Germinal center (tissue), 1 donor: Measurements from ENCODE around the gene TXNRD1.

Source experiments
- DNase-seq: peaks from one replicate; pipeline ENCODE4 v3.0.0; 2012; ENCODE audit warnings: mixed read lengths, low spot score

TXNRD1 gene

GRCh38 chr12:104351057-104351983 is 135.7 kb downstream of the TXNRD1 start:
- no peak for DNase-seq

DNA sequence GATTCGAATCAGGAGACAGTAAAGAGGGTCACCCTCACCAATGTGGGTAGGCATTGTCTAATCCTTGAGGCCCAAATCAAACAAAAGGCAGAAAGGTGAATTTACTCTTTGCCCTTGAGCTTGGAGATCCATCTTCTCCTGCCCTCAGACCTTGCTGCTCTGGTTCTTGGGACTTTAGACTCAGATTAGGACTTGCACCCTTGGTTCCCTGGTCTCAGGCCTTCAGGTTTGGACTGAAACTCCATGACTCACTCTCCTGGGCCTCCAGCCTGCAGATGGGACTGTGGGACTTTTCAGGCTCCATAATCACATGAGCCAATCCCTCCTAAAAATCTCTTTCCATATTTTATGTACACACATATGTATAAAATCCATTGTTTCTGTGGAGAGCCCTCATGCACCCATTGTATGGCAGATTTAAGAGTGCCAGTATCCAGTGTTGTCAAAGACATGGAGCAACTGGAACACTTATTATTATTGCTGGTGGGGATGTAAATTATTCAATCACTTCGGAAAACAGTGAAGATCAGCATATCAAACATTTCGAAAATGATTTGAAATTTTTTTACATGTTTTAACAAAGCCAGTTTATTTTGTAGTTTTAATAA is 136.6 kb downstream of the TXNRD1 start:
- DNase-seq: no peak

DNA sequence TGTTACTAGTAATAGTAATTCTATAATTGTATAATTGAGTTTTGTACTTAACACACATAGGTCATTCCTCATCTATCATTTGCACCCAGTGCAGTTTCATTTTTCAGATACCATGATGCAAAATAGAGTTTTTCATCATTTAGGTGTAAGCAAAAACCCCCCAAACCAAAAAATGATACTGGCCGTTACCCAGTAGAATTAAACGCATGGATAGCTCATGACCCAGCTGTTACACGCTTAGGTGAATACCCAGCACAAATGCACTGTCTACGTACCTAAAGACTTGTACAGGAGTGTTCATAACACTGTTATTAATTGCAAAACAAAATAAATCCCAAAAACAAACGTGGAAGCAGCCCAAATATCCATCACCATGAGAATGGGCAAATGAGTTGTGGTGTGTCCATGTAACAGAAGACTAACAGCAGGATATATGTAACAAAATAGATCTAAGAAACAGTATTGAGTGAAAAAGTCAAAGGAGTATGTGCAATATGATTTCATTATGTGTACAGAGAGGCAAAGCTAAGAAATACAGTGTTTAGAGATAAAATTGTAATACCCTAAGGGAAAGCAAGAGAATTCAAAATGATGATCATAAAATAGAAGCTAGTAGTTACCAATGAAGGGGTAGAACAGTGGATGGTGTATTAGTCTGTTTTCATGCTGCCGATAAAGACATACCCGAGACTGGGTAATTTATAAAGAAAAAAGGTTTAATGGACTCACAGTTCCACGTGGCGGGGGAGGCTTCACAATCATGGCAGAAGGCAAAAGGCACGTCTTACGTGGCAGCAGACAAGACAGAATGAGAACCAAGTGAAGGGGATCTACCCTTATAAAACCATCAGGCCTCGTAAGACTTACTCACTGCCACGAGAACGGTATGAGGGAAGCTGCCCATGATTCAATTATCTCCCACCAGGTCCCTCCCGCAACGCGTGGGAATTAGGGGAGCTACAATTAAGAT is 137.7 kb downstream of the TXNRD1 start:
- peak; percentile 51 for DNase-seq

DNA sequence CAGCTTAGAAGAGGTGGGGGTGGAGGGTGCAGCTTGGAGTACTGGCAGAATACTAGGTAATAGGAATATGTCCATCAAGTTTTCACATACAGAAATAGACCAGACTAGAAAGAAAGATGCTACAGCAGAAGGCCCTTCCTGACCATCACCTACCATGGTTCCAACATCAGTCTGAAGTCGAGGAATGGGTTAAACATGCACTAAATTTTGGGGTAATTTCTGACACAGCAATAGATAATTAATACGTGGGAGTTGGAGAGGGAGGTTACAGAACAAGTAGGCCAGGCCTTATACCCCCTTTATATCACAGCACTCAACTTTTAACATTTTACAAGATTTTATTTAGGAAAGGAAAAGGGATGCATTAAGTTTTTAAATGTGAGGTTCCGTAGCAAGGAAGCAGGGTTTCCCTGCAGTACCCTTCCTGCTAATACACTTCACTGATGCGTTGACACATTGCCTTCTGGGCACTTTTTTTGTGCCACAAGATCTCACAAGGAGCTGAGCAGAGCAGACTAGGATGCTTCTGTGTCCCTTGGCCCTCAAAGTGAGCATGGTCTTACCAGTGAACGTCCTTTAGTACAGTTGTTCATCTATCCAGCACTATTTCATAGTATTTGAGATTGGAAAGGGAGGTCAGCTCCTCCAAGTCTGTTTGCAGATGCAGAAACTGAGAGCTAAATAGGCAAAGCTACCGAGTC is 138.7 kb downstream of the TXNRD1 start:
- no peak for DNase-seq

- DNase-seq: no peak
These were observed 139.4 kb downstream of the TXNRD1 start for GRCh38 chr12:104354868-104355570.

- no peak for DNase-seq
These were observed 140.1 kb downstream of the TXNRD1 start for GRCh38 chr12:104355630-104356029.

DNA sequence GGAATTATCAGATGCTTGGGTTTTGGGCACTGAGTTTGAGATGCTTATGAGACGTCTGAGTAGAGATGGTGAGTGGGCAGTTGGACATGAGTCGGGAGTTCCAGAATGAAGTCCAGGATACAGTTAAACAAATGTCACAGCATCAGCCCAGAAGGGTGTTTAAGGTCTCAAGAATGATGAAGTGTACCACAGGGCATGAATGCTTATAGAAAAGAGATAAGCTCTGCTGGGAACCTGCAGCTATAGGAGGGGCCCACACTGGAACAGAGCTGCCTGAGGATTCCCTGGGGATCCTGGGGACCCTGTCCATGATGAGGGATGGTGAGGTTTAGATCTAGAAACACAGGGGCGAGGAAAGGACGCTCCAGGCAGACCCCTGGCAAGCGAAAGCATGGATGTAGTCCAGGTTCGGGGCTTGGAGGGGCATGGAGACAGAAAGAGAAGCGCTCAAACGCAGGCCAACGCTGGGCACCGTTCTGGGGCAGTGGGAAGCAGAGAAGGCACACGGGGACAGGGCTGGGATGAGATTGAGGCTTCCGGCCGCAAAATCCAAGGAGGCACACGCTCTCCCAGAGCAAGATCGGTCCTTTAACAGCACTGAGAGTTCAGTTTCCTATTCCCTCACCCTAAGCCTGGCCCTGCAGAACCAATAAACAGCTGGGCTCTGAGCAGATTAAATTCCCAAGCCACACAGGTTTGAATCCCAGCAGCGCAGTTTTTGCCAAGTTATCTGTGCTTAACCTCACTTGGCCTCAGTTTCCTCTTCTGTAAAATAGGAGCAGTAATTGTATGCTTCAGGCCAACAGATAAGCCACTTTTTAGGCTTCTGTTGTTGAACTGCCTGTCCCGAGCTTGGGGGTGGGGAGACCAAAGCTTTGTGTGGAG is 140.9 kb downstream of the TXNRD1 start:
- DNase-seq: no peak

DNA sequence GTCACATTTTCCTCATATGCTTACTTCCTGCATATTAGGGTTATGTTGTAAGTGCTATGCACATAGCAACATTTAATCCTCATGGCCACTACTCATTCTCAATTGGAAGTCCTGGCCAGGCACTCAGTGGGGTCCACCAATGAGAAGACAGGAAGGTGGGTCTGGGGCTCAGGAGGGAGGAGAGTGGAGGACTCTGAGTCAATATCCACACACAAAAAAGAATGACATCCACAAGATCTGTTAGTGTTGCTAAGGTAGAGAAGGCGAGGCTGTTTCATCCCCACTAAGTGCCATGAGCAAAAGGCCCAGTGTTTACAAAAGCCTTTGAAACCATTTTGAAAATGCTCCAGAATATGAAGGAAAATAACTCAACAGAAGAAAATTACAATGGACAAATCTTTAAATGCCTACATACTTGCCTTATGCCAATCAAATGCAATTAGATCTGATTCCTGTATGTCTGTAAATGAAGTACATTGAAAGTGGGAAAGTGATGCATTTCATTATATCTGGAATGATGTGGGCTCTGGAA is 141.9 kb downstream of the TXNRD1 start:
- DNase-seq: no peak

GRCh38 chr12:104358353-104359003 is 142.9 kb downstream of the TXNRD1 start:
- DNase-seq: peak; percentile 88

DNA sequence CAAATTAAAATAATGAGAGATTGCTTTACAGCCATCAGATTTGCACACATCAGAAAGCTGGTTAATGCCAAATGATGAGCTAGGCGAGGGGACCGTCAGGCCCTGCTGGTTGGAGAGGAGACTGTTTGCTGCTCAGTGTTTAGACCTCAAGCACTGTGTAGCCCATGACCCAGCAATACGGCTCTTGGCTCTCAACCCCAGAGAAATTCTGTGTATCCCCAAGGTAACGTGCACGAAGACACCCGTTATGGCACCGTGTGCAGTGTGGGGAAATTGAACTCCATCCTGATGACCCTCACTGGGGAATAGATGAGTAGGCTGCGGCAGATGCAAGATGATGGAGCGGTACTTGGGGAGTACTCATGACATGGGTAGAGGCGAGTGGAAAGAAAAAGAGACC is 143.6 kb downstream of the TXNRD1 start:
- DNase-seq: no peak

- no peak for DNase-seq
These were observed 144.6 kb downstream of the TXNRD1 start for GRCh38 chr12:104360157-104360556.

DNA sequence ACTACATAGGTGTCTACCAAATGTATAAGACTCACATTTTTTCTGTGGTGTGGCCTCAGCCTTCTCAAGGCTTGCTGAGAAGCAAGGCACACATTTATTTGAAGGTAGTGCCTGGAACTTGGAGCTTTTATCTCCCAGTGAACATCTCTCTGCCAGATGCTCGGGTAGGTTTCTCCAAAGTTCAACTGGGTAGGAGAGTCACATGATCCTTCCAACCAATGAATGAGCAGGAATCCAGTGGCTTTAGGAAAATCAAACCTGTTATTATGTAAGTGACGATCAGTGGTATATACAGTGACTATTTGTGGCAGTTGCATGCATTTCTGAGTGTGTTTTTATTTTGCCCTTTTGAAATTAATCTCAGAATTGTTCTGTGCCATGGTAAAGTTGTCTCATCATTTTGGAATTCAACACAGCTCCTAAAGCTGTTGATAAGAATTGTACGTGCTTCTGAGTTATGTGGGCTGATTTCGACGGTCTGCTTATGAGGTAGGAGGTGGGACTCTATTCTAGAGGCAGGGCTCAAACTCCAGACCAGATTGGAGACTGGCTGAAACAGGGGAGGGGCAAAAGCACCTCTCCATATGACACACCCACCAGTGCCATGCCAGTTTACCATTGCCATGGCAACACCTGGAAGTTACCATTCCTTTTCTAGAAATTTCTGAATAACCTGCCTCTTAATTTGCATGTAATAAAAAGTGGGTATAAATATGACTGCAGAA is 145.6 kb downstream of the TXNRD1 start:
- DNase-seq: no peak

GRCh38 chr12:104365921-104366410 is 150.4 kb downstream of the TXNRD1 start:
- DNase-seq: no peak

GRCh38 chr12:104369708-104370107 is 154.1 kb downstream of the TXNRD1 start:
- DNase-seq: no peak

GRCh38 chr12:104371043-104371870 is 155.7 kb downstream of the TXNRD1 start:
- no peak for DNase-seq

DNA sequence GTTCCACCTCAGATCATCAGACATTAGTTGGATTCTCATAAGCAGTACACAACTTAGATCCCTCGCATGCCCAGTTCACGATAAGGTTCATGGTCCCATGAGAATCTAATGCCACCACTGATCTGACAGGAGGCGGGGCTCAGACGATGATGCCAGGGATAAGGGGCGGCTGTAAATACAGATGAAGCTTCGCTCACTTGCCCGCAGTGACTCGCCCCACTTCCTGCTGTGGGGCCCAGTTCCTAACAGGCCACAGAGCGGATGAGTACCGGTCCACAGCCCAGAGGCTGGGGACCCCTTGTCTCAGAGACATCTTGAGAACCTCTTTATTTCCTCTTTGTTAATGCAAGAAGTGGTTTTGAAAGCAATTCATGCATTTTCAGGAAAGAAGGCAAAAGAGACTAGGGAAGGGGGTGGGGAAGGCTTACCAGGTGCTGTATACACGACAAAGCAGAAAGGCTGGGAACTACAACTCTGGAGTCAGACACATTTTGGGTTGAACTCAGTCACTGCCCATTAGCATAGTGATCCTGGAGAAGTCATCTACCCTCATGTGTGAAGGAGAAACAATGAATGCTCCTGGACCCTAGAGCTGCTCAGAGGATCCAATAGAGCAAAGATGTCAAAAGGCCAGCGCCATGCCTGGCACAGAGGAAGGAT is 156.6 kb downstream of the TXNRD1 start:
- no peak for DNase-seq
